ENCODE results near the gene SLC13A3. TPM values are rescaled to one million over a fixed set of nuclear protein-coding genes. Genes with fewer than 3 reads are reported as not detected.

SLC13A3 gene
- total RNA-seq, 1 donor from 2014 or later = 0.13 TPM

DNA sequence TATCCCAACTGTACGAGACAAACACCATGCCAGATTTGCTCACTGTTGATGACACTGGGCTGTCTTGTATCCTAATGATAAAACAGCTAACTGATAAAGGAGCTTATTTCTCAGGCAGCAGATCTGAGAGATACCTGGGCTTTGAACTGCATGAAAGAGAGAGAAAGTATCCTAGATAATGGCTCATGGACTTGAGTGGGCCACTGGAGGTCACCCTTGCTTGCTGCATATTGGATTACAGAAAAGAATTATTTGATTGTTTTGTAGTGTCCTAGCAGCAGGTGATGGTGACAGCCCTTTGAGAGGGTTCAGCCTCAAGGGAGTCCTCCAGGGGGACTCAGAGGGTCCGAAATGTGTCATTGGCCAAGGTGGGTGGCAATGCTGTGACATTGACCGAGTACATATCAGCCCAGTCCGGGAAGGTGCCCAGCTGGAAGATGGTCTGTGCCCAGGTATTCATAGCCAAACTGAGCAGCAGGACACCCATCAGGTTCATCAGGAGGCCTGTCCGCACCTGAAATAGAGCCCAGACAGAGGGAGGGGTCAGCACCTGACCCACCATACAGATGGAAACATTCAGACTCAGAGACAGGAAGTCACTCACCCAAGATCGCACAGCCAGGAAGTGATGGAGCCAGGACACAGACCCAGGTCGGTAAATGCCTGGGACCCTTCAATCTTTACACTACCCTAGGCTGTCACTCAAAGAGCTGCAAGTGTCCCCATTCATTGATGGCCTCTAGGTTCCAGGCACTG, 91.4 kb downstream of the SLC13A3 start:
- DNase-seq (ENCODE audit: low read depth in 2 of 2) = no peak

DNA sequence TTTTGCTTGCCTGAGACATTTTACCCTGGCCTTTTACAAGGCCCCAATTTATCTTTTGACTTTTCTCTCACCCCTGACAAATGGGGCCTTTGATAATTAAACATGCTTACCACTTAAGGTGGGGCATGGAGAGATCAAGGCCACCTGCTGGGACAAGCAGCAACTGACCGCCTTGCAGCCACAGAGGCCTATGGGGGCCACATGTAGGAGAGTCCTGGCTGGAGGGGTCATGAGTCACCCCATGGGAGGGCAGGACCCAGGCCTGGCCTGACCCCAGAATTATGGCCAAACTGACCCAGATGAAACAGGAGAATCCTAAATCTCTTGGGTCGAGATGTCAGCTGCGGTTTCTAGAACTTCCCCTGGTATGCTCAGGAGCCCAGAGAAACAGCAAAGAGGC, 92.3 kb downstream of the SLC13A3 start:
- DNase-seq (ENCODE audit: low read depth in 2 of 2) = no peak

DNA sequence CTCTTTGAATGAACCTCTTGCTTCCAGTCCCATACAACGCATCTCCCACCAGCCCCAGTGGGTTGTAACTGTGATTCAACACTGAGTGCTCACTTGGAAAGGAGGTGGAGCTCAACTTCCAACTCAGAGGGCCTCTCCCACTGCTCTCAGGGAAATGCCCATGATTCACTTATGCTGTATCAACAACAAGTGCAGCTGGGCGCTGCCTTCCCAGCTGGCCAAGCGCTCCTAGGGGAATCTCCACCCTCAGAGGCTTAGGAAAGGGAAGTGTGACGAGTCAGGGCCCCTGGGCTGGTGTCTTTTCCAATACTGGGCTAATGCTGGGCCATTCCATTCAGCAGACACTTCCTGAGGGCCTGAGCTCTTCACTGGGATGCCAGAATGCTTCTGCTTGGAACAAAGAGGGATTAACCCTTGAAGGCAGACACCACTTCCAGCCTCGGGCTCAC, 92.7 kb downstream of the SLC13A3 start:
- DNase-seq (ENCODE audit: low read depth in 2 of 2) = peak; percentile 86 to 92

DNA sequence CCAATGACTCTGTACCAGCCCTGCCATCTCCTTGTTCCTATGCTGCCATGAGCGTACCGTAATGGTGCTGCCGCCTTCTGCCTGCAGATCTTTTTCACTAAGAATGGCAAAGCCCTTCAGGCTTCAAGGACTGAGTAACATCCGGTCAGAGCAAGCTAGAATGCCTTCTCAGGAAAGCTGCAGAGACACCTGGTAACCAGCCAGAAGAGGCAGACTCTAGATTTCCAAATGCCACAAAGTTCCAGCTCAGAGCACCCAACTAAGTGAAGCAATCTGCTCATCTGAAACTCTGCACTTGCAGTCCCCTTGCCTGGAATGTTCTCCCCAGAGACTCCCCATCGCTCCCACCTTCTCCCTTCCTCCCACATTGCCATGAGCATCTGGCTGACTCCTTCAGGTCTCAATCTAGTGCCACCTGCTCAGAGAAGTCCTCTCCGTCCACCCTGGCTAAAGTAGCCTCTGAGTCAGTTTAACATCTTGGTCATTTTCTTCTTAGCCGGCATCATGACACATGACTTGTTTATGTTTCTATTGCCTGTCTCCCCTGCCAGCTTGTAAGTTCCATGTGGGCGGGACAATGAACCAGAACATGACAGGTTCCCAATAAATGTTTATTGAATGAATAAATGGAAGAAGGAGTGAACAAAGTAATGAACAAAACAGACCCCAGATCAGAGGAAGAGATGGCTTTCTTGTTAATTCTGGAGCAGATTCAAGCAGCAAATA, 93.9 kb downstream of the SLC13A3 start:
- DNase-seq (ENCODE audit: low read depth in 2 of 2) = peak in 1 of 2 donors; percentile 24

DNA sequence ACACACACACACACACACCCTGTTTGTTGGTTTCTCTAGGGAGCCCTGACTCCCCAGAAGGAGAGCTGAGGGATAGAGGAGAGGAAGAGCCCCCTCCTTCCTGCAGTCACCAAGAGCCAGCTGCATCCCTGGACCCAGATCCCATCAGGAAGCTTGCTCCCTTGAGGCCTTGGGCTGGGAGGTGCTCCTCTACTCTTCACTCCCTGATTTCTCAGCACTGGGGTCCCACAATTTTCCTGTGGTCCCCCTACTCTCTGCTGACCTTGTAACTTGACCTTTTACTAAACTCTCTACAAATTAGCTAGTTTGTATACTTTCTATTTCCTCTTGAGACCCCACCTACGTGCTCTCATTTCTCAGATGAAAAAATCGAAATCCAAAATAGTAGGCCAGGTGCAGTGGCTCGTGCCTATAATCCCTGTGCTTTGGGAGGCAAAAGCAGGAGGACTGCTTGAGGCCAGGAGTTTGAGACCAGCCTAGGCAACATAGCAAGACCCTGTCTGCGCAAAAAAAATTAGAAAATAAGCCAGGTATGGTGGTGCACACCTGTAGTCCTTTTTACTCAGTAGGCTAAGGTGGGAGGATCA, 95.8 kb downstream of the SLC13A3 start:
- DNase-seq (ENCODE audit: low read depth in 2 of 2) = no peak

DNA sequence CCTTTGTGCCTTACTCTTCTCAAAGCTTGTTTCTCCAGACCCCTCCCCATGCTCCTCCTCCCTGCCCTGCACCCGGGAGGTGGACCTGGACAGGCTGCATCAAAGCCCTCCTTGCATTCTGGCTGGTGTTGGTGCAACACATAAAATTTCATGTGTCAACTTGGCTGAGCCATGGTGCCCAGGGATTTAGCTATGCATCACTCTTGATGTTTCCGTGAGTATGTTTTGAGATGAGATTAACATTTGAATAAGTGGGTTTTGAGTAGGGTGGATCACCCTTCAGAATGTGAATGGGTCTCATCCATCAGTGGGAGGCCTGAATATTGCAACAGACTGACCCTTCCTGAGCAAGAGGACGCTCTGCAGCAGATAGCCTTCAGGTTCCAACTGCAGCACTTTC, 96.4 kb downstream of the SLC13A3 start:
- no peak for DNase-seq (ENCODE audit: low read depth in 2 of 2)

DNA sequence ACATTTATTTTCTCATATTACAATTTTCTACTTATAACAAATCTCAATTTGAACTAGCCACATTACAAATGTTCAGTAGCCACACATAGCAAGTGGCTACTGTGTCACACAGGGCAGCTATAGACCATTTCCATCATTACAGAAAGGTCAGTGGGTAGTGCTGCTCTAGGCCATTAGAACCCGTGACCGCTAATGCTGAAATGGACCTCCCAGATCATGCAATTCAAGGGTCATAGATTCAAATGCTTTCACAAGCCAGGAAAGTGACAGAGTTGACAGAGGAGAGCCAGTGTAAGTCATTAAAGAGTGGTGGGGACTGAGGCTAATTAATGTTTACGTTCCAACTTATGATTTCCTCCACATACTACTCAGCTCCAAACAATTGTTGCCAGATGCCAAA, 97.3 kb downstream of the SLC13A3 start:
- no peak for DNase-seq (ENCODE audit: low read depth in 2 of 2)

DNA sequence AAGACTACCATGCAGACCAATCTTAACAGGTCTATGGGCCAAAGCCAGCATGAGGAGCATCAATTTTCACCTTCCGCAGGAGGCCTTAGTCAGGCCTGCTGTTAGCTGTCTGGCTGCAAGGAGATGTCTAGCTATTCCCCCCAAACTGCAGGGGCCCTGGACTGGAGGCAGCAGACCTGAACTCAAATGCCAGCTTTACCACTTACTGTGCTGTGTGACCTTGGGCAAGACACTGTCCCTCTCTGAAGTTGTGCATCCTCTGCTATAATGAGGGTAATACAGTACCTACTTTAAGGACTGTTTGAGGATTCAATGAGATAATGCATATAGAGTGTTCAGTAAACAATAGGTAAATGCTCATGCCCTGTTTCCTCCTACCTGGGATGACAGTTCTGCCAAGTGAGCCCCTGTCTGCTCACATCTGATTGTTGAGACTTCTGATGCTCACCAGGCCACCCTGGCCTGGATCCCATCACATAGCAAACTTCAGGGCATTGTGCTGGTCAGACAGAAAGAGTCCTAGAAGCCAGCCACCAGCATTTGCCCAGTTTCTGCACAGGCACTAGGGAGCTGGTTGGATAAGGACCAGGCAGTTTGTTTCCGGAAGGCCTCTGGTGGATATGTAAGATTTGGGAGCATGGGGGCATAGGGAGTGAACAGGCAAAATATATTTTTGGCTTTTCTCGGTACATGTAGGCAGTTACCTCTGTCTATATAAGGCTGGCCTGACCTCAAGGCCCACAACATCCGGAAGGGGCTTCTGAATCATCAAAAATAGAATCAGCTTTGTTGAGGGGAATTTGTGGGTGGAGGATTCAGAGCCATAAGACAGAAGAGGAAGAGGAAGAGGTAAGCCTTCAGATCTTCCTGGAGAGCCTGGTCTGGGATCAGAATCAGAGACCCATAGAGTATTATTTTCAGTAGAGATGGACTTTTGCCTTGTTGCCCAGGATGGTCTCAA, 98.5 kb downstream of the SLC13A3 start:
- no peak for DNase-seq (ENCODE audit: low read depth in 2 of 2)

DNA sequence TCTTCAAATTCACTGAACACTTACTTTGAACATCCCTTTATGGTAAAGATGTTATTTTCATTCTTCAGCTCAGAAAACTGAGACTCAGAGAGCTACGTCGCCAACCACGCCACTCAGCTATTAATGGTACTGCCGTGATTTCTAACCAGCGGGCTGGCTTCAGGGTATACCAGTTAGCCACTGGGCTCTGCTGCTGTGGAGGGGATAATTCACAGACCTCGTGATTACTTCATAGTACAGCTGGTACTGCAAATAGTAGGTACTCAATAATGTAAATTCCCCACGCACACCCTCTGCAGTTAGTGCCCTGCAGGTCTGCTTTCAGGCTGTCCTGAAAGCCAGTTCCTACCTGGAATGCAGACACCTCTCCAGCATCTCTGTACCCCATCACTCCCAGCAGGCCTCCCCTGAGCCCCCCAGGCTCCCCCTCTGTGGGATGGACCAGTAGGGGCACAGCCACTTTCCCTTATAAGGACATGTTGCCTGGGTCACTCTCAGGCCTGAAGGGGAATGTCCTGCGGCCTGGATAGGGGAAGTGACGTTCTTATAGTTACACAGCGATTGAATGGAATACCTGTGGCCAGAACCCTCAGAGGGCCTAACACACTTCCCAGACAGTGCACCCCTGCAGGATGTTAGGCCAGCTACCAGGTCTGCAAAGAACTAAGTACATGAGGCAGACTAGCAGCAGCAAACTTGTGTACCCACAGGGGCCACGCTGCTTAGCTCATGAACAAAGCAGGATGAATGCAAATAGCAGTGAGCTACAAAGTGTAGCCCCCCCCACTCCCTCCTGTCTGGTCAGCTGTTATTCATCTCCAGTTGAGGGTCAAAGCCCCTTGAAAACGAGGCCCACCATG, 99.5 kb downstream of the SLC13A3 start:
- DNase-seq (ENCODE audit: low read depth in 2 of 2) = no peak

DNA sequence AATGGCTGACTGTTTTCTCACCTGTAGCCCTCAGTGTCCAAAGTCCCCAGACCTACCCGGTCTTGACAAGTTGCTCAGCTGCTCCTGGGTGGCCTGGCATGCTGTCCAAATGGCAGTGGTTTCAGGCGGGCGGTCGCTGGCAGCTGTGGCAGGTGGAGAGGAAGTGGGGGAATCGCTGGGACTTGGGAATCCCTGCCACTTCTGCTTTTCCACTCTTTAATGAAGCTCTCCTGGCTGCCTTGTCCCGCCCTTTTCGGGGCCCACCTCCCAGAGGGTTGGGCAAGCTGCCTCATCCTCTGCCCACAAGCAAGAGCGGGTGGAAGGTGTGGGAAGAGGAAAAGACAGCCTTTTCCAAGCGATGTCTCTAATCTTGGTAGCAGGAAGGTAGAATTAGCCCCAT, 100.8 kb downstream of the SLC13A3 start, which contains the start of gene OCSTAMP:
TSS of gene OCSTAMP (minus strand) at position 194 of the 400 bp plus-strand sequence. CDS start at position 100, 94 bp downstream.
- DNase-seq (ENCODE audit: low read depth in 2 of 2) = no peak

DNA sequence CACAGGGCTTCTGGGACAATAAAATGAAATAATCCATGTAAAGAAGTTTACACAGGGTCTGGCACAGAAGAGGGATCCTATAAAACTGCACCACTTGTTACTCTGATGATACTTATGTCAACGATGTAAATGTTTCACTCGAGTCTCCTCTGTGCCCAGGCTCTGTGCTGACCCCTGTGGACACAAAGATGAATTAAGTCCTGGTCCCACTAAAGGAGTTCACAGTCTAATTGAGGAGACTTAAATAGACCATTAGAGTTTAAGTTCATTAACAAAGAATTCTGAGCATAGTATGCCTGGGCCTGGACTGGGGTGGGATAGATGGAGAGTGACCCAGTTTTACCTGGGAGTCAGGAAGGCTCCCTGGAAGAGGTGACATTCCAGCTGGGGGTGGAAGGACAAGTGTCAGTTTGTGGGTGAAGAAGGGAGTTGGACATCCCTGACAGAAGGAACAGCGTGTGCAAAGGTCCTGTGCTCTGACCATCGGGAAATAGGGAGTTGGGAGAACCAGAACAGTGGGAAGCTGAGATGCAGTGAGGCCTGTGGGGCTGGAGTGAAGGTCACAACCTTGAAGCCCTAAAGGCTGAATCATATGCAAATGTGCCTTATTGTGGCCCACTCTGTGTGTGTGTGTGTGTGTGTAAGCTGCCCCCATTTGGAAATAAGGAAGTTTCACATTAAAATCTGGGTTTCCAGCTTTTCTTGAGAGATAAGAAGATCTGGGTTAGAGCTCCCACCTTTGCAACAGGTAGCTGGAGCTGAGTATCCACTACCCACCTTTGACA, 101.9 kb downstream of the SLC13A3 start:
- DNase-seq (ENCODE audit: low read depth in 2 of 2) = no peak

DNA sequence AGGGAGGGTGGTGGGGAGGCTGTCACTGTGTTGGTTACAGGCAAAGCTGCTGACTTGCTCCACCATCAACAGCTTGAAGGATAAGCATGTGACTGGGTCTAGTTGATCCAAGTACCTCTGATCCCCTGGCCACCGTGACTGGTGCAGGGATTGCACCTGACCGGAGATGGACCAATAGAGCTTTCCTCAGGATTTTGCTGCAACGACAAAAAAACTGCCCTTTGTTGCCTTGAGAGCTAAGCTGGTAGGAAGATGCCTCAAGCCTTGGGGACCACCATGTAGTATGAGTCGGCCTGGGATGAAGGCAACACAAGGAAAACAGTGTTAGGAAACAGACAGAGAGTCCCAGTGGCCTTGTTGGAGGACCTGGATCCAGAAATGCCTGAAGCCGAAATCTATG, 102.6 kb downstream of the SLC13A3 start:
- DNase-seq (ENCODE audit: low read depth in 2 of 2) = no peak

DNA sequence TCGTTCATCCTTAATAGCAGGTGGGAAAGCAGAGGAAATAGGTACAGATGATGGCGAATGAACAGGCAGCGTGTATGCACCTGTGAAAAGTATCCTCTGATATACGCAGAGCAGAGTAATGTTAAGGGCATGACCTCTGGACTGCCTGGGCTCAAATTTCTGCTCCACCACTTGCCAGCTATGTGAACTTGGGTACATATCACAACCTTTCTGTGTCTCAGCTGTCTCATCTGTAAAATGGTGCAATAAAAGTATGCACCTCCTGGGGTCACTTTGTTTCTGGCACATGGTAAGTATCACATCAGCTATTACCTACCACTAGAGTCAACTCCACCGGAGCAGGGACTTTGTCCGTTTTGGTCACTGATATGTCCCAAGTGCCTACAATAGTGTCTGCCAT, 103.3 kb downstream of the SLC13A3 start:
- no peak for DNase-seq (ENCODE audit: low read depth in 2 of 2)

DNA sequence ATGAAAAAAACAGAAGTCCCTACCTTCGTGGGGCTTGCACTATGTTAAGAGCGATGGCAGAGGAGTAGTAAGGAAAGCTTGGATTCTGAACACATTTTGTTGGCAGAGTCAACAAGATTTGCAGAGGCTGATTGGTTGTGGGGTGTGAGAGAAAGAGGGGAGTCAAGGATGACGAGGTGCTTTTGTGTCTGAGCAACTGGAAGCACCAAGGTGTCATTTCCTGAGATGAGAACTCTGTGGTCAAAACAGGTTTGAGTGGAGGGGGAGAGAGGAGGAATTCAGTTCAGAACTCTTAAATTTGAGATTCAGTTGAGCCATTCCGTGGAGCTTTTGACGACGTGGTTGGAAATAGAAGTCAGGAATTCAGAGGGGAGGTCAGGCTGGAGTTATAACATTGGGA, 104.3 kb downstream of the SLC13A3 start:
- no peak for DNase-seq (ENCODE audit: low read depth in 2 of 2)

DNA sequence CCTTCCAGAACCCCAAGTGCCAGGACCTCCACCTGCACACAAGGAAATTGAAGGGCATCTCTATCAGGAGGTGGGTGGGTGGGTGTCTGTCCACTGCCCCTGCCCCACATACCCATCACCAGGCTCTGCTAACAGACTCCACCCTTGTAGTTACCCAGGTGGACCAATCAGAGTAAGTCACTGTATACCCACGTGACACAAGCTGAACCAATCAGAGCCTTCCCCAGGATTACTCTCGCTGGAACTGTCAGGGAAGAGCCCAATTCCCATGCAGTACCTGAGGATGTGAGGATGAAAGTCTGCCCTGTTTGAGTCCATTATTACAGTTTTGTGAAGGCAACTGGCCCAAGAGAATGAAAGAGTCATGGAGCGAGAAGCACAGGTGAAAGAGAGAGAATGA, 105.0 kb downstream of the SLC13A3 start:
- no peak for DNase-seq (ENCODE audit: low read depth in 2 of 2)

DNA sequence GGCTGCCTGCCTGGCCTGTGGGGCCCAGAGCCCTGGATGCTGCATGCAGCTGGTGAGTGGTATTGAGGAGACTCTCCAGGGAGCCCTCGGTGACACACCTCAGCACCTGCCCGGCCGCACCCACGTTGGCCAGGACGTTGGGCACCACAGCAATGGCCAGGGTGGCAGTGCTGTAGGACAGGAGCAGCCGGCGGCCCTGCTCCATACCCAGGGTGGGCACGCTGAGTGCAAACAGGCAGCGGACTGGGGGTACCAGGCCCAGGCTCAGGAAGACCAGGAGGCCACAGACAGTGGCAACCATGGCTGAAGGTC, 105.5 kb downstream of the SLC13A3 start:
- no peak for DNase-seq (ENCODE audit: low read depth in 2 of 2)

DNA sequence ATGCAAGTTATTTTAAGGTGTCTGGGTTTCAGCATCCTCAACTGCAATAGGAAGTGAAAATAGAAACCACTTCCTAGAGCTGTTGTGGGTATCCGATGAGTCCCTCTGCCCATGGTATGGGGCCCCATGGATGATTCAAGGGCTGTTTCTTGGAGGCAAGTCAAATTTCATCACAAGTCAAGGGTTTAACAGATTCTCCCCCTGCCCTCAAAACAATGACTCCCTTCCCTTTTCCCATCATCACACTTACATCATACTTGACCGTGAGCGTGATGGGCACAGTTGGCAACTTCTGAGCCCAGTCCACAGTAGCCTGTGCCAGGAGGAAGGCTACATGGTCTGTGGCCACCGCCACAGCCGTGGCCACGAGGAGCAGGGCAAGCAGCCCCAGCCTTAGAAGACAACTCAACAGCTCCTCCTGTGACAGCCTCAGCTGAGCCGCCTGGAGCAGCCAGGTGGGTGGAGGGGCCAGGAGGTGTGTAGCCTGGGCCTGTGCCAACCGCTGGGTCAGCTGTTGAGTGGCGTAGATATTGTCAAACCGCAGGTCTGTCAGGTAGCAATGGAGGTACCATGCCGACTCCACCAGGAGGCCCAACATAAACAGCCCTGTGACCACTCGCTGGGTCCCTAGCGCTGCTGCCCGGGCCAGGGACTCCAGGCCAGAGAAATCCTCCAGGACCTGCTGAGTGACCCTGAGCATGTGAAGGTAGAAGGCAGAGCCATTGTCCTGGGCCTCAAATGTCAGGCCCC, 106.0 kb downstream of the SLC13A3 start:
- no peak for DNase-seq (ENCODE audit: low read depth in 2 of 2)

DNA sequence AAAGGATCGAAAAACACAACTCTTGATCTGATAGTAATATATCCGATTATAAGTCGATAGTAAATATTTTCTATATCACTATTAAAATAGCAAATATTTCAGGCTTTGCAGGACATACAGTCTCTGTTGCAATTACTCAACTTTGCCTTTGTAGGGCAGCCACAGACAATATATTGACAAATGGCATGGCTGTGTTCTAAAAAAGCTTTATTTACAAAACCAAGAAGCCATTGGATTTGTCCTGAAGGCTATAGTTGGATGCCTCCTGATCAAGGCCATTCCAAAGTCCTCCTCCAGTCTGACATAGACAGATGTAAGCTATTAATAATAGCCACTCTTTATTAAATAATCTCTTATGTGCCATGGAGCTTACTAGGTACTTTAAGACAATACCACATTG, 106.7 kb downstream of the SLC13A3 start:
- DNase-seq (ENCODE audit: low read depth in 2 of 2) = no peak

DNA sequence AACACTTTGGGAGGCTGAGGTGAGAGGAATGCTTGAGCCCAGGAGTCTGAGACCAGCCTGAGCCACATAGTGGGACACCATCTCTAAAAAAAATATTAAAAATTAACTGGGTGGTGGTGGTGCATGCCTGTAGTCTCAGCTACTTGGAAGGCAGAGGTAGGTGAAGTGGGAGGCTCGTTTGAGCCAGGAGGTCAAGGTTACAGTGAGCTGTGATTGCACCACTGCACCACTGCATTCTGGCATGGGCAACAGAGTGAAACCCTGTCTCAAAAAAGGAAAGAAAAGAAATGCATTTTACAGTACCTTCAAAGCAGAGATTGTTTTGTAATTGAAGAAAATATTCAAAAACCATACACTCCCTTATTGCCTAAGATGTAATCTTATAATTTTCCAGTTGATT, 107.3 kb downstream of the SLC13A3 start:
- no peak for DNase-seq (ENCODE audit: low read depth in 2 of 2)
